Neutrophil (primary cell): ENCODE data around the gene BNC2.

ENCODE experiments used
- H3K27ac ChIP-seq: fragments of 200-600 bp; sonication (generic); 2 replicates; pipeline ENCODE4 v1.5.1; 2016; ENCODE audit warnings: mild to moderate bottlenecking, moderate library complexity
- H3K27me3 ChIP-seq: fragments of 200-600 bp; sonication (generic); 2 replicates; pipeline ENCODE4 v1.6.0; 2016; ENCODE audit warnings: mild to moderate bottlenecking
- H3K36me3 ChIP-seq: fragments of 200-600 bp; sonication (generic); 2 replicates; pipeline ENCODE4 v1.5.1; 2017
- H3K4me1 ChIP-seq, 2 experiments: fragments of 200-600 bp in 1 of 2; sonication (generic) in 1 of 2; 1 replicate in 1 of 2; 2 replicates in 1 of 2; pipeline versions ENCODE4 v1.5.1 to v1.6.1; 2013 to 2016; ENCODE audit warnings: low read depth in 1 of 2, low read length in 1 of 2, mild to moderate bottlenecking in 1 of 2, moderate library complexity in 1 of 2; ENCODE audit not compliant: control insufficient read depth in 1 of 2, insufficient read depth in 1 of 2
- H3K4me3 ChIP-seq, 2 experiments: fragments of 200-600 bp in 1 of 2; sonication (generic) in 1 of 2; 1 replicate in 1 of 2; 2 replicates in 1 of 2; pipeline ENCODE4 v1.5.1; 2013 to 2016; ENCODE audit warnings: low read depth in 1 of 2, low read length in 1 of 2, mild to moderate bottlenecking in 1 of 2, moderate library complexity in 1 of 2
- H3K9me3 ChIP-seq: fragments of 200-600 bp; sonication (generic); 2 replicates; pipeline ENCODE4 v1.5.1; 2016
- TF ChIP-seq, protein P1 (sequence below): fragments of 200-600 bp; sonication (generic); IDR thresholded peaks from 2 replicates; pipeline ENCODE4 v1.5.1; 2016; ENCODE audit warnings: antibody characterized with exemption

BNC2 gene

DNA sequence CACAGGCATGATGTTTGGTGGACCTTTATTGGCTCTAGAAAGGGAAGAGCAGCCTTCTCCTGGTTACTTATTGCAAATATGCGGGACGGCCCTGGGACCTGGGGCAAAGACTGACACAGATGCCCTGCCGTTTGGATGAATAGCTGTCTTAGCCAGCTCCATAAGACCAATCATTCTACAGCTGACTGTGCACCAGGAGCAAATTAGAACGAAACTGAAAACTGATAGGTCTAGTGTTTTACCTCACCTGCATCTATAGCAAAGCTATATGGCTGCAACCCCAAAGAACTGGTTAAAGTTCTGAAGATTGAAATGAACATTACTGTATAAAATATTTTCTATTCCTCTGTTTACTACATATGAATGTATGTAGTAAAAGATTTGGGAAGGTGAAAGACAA, 34.2 kb upstream of the BNC2 start:
- Histone ChIP-seq H3K9me3 (no peaks in the 10 kb centered on the region), H3K4me3 (no peak overlapping the region), H3K27ac (no peak overlapping the region), H3K36me3 (no peaks in the 10 kb centered on the region), H3K4me1 (no peaks in the 10 kb centered on the region), H3K27me3 (no peaks in the 10 kb centered on the region)
- TF ChIP-seq, protein P1, sequence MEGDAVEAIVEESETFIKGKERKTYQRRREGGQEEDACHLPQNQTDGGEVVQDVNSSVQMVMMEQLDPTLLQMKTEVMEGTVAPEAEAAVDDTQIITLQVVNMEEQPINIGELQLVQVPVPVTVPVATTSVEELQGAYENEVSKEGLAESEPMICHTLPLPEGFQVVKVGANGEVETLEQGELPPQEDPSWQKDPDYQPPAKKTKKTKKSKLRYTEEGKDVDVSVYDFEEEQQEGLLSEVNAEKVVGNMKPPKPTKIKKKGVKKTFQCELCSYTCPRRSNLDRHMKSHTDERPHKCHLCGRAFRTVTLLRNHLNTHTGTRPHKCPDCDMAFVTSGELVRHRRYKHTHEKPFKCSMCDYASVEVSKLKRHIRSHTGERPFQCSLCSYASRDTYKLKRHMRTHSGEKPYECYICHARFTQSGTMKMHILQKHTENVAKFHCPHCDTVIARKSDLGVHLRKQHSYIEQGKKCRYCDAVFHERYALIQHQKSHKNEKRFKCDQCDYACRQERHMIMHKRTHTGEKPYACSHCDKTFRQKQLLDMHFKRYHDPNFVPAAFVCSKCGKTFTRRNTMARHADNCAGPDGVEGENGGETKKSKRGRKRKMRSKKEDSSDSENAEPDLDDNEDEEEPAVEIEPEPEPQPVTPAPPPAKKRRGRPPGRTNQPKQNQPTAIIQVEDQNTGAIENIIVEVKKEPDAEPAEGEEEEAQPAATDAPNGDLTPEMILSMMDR, result no peak

DNA sequence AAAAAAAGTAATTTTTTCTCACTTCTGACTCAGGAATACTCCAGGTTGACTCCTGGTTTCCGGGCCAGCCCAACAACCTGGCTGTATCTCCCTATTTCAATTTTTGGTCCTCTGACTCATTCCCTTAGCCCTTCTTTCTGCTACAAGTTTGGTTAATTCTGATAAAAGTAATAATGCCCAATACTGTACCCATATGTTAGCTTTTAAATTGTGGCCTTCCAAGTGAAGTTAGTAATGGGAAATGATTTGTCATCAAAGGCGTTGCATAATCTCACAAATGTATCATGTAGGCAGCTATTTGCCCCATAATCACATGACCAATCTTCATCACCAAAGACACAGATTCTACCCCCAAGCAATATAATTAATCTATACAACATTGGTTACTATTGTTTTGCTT, 31.1 kb upstream of the BNC2 start:
- TF ChIP-seq, protein P1, result no peak
- H3K9me3 ChIP-seq, result no peaks in the 10 kb centered on the region
- H3K27ac ChIP-seq, result no peak overlapping the region
- H3K27me3 ChIP-seq, result peaks cover 3% of the 10 kb centered on the region
- no peaks in the 10 kb centered on the region for H3K36me3 ChIP-seq
- no peak overlapping the region for H3K4me3 ChIP-seq
- no peaks in the 10 kb centered on the region for H3K4me1 ChIP-seq

DNA sequence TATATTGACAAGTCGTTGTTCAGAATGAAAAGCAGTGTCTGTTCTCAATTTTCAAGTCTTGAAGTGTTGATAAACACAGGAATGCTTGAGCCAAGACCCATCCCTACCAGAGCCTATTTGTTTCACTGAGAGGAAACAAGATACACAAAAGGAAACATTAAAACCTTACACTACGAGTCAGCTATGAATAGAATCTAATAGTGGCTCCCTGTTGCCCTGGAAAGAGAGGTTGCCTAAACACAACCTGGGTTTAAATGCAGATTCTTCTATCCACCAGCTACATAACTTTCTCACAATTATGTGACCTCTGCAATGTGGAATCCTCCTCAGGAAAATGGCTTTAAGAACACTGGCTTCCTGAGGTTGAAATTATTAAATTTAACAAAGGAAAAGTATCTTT, 29.1 kb upstream of the BNC2 start:
- Histone ChIP-seq H3K36me3 (no peaks in the 10 kb centered on the region), H3K4me3 (no peak overlapping the region), H3K9me3 (no peaks in the 10 kb centered on the region), H3K27me3 (peaks cover 3% of the 10 kb centered on the region), H3K4me1 (no peaks in the 10 kb centered on the region), H3K27ac (no peak overlapping the region)
- TF ChIP-seq, protein P1, result no peak

DNA sequence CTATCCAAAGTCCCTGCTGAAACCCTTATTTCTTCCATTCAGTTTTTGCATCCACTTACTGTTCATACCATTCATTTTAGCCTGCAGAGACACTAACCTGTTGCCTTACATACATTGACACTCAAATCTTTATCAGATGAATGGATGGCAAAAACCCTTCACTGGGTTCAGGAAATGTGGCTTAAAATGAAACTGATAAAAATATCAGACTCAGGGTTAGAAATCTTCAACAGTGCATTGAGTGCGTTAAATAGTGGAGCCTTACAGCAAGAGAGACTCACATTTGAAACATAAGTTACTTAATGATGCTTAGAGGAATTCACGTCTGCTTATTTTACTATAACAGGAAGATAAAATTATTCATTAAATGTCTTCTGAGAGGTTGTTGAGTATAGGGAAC, 28.0 kb upstream of the BNC2 start:
- TF ChIP-seq, protein P1, result no peak
- no peaks in the 10 kb centered on the region for H3K36me3 ChIP-seq
- H3K9me3 ChIP-seq, result no peaks in the 10 kb centered on the region
- H3K27me3 ChIP-seq, result peaks cover 3% of the 10 kb centered on the region
- no peak overlapping the region for H3K4me3 ChIP-seq
- no peaks in the 10 kb centered on the region for H3K4me1 ChIP-seq
- no peak overlapping the region for H3K27ac ChIP-seq

DNA sequence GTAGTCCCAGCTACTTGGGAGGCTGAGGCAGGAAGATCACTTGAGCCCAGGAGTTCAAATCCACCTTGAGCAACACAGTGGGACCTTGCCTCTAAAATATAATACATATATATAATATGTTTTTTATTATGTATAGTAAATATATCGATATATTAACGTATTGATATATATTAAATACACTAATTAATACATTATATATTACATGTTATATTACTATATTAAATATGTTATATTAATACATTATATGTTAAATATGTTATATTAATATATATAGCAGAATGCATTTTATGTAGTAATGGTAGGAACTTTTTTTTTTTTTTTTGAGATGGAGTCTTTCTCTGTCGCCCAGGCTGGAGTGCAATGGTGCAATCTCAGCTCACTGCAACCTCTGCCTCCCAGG, 18.1 kb upstream of the BNC2 start:
- H3K4me1 ChIP-seq, result peaks cover 6 to 9% of the 10 kb centered on the region in 2 experiments
- no peaks in the 10 kb centered on the region for H3K9me3 ChIP-seq
- no peaks in the 10 kb centered on the region for H3K27me3 ChIP-seq
- no peak overlapping the region for H3K27ac ChIP-seq
- H3K4me3 ChIP-seq, result no peak overlapping the region
- H3K36me3 ChIP-seq, result no peaks in the 10 kb centered on the region
- TF ChIP-seq, protein P1, result no peak

DNA sequence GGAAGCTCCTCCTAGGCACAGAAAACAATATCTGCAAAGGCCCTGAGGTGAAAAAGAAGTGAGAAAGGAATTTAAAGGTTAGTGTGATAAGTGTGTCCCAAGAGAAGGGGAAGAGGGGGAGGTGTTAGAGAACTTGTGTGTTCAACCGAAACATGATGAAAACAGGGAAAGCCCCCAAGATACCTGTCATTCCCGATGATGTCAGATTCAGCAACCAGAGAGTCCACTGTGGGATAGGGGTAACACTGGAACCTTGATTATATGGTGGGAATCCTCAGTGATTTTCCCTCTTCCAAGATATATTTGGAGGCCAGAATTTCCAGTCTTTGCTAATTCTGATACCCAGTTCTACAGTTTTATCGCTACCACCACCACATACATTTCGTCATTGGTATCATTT, 15.5 kb upstream of the BNC2 start:
- Histone ChIP-seq H3K27ac (no peak overlapping the region), H3K9me3 (no peaks in the 10 kb centered on the region), H3K36me3 (no peaks in the 10 kb centered on the region), H3K27me3 (no peaks in the 10 kb centered on the region), H3K4me1 (peaks cover 6 to 9% of the 10 kb centered on the region in 2 experiments), H3K4me3 (no peak overlapping the region)
- TF ChIP-seq, protein P1, result no peak
